NCI-H526 (cell line): Measurements from ENCODE around the gene OR5W2.
"Not testable (repeated sequence)": the region's sequence is repeated elsewhere in the genome, so short reads cannot be mapped to it uniquely, and the experiment has no call there.

Experiments used
- DNase-seq, 2 experiments: peaks; one replicate each; lab custom pipeline; 2025; lab: John Stamatoyannopoulos, UW

OR5W2 gene

GRCh38 chr11:55914482-55914881, at the start of gene OR5W2:
TSS of gene OR5W2 (minus strand) at chr11:55914582. CDS start at chr11:55914582, 0 bp downstream.
- no peak for DNase-seq

- DNase-seq = no peak
Observed at GRCh38 chr11:55956521-55956920, 42.1 kb upstream of the OR5W2 start.

GRCh38 chr11:55949330-55949729, 34.9 kb upstream of the OR5W2 start:
- DNase-seq = no peak

GRCh38 chr11:55942785-55943392, 28.5 kb upstream of the OR5W2 start:
- peak; percentile 4 to 65 for DNase-seq

- DNase-seq = no peak
Observed at GRCh38 chr11:55936300-55936699, 21.9 kb upstream of the OR5W2 start, which contains the start of gene OR5I1. TSS of gene OR5I1 (minus strand) at chr11:55936400. CDS start at chr11:55936400, 0 bp downstream.

- DNase-seq = no peak
Observed at GRCh38 chr11:55920537-55920936, 6.2 kb upstream of the OR5W2 start.

- no peak for DNase-seq
Observed at GRCh38 chr11:55902308-55902707, 12.1 kb downstream of the OR5W2 start.

- DNase-seq = no peak
Observed at GRCh38 chr11:55895216-55895615, 19.2 kb downstream of the OR5W2 start.

GRCh38 chr11:55885481-55885880, 28.9 kb downstream of the OR5W2 start:
- DNase-seq = not testable (repeated sequence)

- not testable (repeated sequence) for DNase-seq
Observed at GRCh38 chr11:55884995-55885394, 29.4 kb downstream of the OR5W2 start.

GRCh38 chr11:55882997-55883396, 31.4 kb downstream of the OR5W2 start, which contains the start of gene TRIM51:
TSS of gene TRIM51 (plus strand) at chr11:55883297. CDS start at chr11:55885429, 2,132 bp downstream.
- DNase-seq = not testable (repeated sequence)

GRCh38 chr11:55873146-55873545, 41.2 kb downstream of the OR5W2 start:
- DNase-seq = not testable (repeated sequence)

- DNase-seq = not testable (repeated sequence)
Observed at GRCh38 chr11:55872731-55873130, 41.7 kb downstream of the OR5W2 start.

- not testable (repeated sequence) for DNase-seq
Observed at GRCh38 chr11:55867354-55867753, 47.0 kb downstream of the OR5W2 start.
